ENCODE results near the gene DNAJC5G. TPM values are rescaled to one million over a fixed set of nuclear protein-coding genes. Genes with fewer than 3 reads are reported as not detected.

Gene DNAJC5G
- total and polyA plus RNA-seq, 2 of the 13 experiments (the other 11 are each of a cell fraction or from before 2014, with no cell fraction given): 0.05 TPM; not detected in 1

DNA sequence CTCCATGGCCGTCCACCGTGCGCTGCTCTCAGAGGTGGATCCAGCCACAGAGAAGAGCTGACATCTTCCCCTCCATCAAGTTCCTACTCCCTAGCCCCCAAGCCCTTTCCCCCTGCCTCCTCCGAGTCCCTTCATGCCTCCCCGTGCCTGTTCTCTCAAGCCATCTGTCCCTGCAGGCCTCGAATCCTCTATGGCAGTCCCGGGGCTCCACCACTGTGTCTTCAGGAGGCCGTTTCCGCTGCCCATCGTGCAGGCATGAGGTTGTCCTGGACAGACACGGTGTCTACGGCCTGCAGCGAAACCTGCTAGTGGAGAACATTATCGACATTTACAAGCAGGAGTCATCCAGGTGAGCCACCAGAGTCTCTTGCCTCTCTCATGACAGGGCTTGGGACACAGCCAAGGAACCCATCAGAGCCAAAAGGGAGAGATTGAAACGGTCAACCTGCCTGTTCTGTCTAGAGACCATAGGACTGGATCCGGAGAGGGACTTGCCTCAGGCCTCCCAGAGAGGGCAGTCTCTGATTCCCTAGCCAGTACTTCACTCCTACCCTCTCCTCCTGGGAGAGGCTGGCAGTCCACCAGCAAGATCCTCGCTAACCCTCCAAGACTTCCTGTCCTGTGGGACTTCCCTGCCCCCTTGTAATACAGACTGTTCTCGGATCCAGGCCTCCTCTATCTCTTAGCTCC, 23.3 kb downstream of the DNAJC5G start (continued):
- TF ChIP-seq, protein P1, sequence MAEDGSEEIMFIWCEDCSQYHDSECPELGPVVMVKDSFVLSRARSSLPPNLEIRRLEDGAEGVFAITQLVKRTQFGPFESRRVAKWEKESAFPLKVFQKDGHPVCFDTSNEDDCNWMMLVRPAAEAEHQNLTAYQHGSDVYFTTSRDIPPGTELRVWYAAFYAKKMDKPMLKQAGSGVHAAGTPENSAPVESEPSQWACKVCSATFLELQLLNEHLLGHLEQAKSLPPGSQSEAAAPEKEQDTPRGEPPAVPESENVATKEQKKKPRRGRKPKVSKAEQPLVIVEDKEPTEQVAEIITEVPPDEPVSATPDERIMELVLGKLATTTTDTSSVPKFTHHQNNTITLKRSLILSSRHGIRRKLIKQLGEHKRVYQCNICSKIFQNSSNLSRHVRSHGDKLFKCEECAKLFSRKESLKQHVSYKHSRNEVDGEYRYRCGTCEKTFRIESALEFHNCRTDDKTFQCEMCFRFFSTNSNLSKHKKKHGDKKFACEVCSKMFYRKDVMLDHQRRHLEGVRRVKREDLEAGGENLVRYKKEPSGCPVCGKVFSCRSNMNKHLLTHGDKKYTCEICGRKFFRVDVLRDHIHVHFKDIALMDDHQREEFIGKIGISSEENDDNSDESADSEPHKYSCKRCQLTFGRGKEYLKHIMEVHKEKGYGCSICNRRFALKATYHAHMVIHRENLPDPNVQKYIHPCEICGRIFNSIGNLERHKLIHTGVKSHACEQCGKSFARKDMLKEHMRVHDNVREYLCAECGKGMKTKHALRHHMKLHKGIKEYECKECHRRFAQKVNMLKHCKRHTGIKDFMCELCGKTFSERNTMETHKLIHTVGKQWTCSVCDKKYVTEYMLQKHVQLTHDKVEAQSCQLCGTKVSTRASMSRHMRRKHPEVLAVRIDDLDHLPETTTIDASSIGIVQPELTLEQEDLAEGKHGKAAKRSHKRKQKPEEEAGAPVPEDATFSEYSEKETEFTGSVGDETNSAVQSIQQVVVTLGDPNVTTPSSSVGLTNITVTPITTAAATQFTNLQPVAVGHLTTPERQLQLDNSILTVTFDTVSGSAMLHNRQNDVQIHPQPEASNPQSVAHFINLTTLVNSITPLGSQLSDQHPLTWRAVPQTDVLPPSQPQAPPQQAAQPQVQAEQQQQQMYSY (CRISPR knock-in tag; IDR thresholded peaks at IDR 0.05): peak; percentile 88
- TF ChIP-seq KLF9 (CRISPR knock-in tag; IDR thresholded peaks at IDR 0.05; ENCODE audit: low read depth) (no peak), TRIM24 (CRISPR knock-in tag; IDR thresholded peaks at IDR 0.05) (no peak), CBX2 (IDR thresholded peaks at IDR 0.05; ENCODE audit: low read depth, low read length) (no peak), CBX2 (CRISPR knock-in tag; IDR thresholded peaks at IDR 0.05; ENCODE audit: low read depth) (no peak), CREB1 (IDR thresholded peaks at IDR 0.05) (no peak), CREB1 (CRISPR knock-in tag; IDR thresholded peaks at IDR 0.05) (no peak), ZFP90 (CRISPR knock-in tag; IDR thresholded peaks at IDR 0.05; ENCODE audit: borderline replicate concordance) (no peak), ZFX (CRISPR knock-in tag; IDR thresholded peaks at IDR 0.05; ENCODE audit: low read depth) (0 out of 2 replicates have a peak, but pooled peaks have one; percentile 32), ZNF788 (CRISPR knock-in tag; IDR thresholded peaks at IDR 0.05; ENCODE audit: borderline replicate concordance) (0 out of 2 replicates have a peak, but pooled peaks have one; percentile 32), HES4 (CRISPR knock-in tag; IDR thresholded peaks at IDR 0.05; ENCODE audit: borderline replicate concordance) (0 out of 2 replicates have a peak, but pooled peaks have one; percentile 55), NFATC3 (CRISPR knock-in tag; IDR thresholded peaks at IDR 0.05) (no peak), NPAS2 (CRISPR knock-in tag; IDR thresholded peaks at IDR 0.05; ENCODE audit: borderline replicate concordance) (no peak), KLF13 (CRISPR knock-in tag; IDR thresholded peaks at IDR 0.05) (0 out of 2 replicates have a peak, but pooled peaks have one; percentile 47), ZNF235 (CRISPR knock-in tag; IDR thresholded peaks at IDR 0.05; ENCODE audit: borderline replicate concordance) (no peak)
- TF ChIP-seq, protein P2, sequence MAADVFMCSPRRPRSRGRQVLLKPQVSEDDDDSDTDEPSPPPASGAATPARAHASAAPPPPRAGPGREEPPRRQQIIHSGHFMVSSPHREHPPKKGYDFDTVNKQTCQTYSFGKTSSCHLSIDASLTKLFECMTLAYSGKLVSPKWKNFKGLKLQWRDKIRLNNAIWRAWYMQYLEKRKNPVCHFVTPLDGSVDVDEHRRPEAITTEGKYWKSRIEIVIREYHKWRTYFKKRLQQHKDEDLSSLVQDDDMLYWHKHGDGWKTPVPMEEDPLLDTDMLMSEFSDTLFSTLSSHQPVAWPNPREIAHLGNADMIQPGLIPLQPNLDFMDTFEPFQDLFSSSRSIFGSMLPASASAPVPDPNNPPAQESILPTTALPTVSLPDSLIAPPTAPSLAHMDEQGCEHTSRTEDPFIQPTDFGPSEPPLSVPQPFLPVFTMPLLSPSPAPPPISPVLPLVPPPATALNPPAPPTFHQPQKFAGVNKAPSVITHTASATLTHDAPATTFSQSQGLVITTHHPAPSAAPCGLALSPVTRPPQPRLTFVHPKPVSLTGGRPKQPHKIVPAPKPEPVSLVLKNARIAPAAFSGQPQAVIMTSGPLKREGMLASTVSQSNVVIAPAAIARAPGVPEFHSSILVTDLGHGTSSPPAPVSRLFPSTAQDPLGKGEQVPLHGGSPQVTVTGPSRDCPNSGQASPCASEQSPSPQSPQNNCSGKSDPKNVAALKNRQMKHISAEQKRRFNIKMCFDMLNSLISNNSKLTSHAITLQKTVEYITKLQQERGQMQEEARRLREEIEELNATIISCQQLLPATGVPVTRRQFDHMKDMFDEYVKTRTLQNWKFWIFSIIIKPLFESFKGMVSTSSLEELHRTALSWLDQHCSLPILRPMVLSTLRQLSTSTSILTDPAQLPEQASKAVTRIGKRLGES (CRISPR knock-in tag; IDR thresholded peaks at IDR 0.05; ENCODE audit: borderline replicate concordance): no peak
- TF ChIP-seq, protein P3, sequence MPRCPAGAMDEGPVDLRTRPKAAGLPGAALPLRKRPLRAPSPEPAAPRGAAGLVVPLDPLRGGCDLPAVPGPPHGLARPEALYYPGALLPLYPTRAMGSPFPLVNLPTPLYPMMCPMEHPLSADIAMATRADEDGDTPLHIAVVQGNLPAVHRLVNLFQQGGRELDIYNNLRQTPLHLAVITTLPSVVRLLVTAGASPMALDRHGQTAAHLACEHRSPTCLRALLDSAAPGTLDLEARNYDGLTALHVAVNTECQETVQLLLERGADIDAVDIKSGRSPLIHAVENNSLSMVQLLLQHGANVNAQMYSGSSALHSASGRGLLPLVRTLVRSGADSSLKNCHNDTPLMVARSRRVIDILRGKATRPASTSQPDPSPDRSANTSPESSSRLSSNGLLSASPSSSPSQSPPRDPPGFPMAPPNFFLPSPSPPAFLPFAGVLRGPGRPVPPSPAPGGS (CRISPR knock-in tag; IDR thresholded peaks at IDR 0.05): 0 out of 2 replicates have a peak, but pooled peaks have one; percentile 18
- TF ChIP-seq, protein P4, sequence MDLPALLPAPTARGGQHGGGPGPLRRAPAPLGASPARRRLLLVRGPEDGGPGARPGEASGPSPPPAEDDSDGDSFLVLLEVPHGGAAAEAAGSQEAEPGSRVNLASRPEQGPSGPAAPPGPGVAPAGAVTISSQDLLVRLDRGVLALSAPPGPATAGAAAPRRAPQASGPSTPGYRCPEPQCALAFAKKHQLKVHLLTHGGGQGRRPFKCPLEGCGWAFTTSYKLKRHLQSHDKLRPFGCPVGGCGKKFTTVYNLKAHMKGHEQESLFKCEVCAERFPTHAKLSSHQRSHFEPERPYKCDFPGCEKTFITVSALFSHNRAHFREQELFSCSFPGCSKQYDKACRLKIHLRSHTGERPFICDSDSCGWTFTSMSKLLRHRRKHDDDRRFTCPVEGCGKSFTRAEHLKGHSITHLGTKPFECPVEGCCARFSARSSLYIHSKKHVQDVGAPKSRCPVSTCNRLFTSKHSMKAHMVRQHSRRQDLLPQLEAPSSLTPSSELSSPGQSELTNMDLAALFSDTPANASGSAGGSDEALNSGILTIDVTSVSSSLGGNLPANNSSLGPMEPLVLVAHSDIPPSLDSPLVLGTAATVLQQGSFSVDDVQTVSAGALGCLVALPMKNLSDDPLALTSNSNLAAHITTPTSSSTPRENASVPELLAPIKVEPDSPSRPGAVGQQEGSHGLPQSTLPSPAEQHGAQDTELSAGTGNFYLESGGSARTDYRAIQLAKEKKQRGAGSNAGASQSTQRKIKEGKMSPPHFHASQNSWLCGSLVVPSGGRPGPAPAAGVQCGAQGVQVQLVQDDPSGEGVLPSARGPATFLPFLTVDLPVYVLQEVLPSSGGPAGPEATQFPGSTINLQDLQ (CRISPR knock-in tag; IDR thresholded peaks at IDR 0.05): 0 out of 2 replicates have a peak, but pooled peaks have one; percentile 52
